HG03060 (cell line): ENCODE data around the gene BCL2L2.

Experiments
- ATAC-seq: cut with Tn5 transposase; IDR thresholded peaks from one replicate; pipeline ENCODE4 v1.9.1; 2021; ENCODE audit warnings: low read depth, moderate number of reproducible peaks; ENCODE audit not compliant: unreplicated experiment

BCL2L2 gene

GRCh38 chr14:23352506-23353432, 46.1 kb downstream of the BCL2L2 start, which contains the start of gene SLC22A17:
SLC22A17 (minus strand) TSS chr14:23352887.
- no peak for ATAC-seq

GRCh38 chr14:23353433-23353780, 46.8 kb downstream of the BCL2L2 start:
- ATAC-seq, result no peak

- no peak for ATAC-seq
These were observed 48.4 kb downstream of the BCL2L2 start for GRCh38 chr14:23354990-23355389.

GRCh38 chr14:23355871-23356435, 49.3 kb downstream of the BCL2L2 start:
- ATAC-seq, result no peak

GRCh38 chr14:23356662-23357061, 50.0 kb downstream of the BCL2L2 start:
- ATAC-seq, result no peak

- no peak for ATAC-seq
These were observed 50.6 kb downstream of the BCL2L2 start for GRCh38 chr14:23357261-23357660.

- ATAC-seq, result no peak
These were observed 51.4 kb downstream of the BCL2L2 start for GRCh38 chr14:23358042-23358441.

GRCh38 chr14:23358553-23359166, 52.0 kb downstream of the BCL2L2 start:
- no peak for ATAC-seq

- no peak for ATAC-seq
These were observed 52.6 kb downstream of the BCL2L2 start for GRCh38 chr14:23359167-23359626.

- no peak for ATAC-seq
These were observed 53.3 kb downstream of the BCL2L2 start for GRCh38 chr14:23359722-23360447.

GRCh38 chr14:23360496-23360895, 53.9 kb downstream of the BCL2L2 start:
- no peak for ATAC-seq

- ATAC-seq, result no peak
These were observed 54.7 kb downstream of the BCL2L2 start for GRCh38 chr14:23361320-23361719.
